GM18517 (cell line): ENCODE data around the gene LRRC7.

Experiments used
- ATAC-seq: cut with Tn5 transposase; IDR thresholded peaks from one replicate; pipeline ENCODE4 v1.9.1; 2021; ENCODE audit warnings: mild to moderate bottlenecking, moderate library complexity; ENCODE audit not compliant: unreplicated experiment

LRRC7 gene

GRCh38 chr1:69587391-69587790 is 19.7 kb downstream of the LRRC7 start:
- ATAC-seq = no peak

DNA sequence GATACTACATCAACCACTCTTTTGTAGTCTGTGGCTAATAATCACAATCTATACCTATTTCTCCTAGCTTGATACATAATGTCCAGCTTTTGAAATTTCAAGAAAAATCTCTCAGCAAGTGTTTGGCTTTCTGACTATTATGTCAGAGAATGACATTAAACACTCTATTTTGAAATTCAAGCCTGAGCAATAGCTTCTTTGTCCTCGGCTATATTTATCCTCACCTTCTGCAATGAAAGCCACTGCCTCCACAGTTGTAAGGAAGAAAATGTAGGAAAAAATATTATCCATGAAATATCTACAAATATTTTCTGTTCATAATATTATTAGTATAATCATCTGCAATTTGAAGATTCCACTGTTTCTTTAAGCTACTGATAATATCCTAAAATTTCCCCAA is 22.1 kb downstream of the LRRC7 start:
- ATAC-seq = no peak

DNA sequence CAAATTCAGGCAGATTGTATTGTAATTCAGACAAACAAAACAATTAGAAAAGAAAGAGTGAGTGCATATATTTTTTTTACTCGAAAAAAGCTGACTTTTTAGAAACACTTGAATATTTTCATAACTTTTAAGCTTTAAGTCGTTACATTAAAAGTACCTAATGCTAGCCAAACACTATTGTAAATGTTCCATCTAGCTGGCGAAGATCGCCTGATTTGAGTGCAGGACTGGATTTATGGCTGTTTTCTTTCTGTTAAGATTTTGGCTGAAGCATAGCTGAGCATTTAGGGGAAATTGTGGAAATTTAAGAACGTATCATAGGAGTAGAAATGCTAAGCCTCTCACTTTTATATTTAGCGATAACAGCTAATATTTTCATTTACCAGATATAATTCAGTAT is 24.6 kb downstream of the LRRC7 start:
- no peak for ATAC-seq

DNA sequence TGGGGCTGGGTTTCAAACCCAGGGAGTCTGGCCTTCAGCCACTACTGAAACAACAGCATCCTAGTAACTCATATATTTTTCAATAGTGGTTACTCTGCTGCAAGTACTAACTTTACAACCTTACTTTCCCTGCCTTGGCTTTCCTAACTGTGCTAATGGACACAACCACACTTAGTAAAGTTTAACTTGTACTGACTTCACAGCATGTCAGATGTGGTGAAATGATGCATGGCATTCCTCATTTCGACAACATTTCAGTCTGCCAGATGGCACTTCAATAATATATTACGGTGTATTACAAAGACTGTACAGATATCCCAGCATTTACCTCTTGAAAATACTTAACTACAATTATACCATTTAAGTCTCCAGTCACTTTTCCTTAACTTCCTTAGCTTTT is 27.8 kb downstream of the LRRC7 start:
- no peak for ATAC-seq

DNA sequence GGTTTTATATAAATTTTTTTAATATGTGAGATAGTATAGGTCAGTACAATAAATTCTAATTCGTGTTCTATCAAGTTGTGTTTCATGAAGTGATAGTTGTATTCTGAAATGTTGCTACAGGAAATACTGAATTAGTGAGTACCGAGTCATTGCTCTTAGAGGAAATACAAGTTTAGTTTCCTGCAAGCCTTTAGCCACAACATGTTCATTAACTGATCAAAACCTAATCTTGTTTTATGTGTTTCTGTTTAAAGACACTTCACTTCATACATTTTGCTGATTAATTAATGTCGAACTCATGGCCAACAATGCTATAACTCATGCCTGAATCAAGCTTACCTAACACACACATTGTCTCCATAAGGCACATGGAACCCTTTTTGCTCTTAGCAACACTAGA is 43.6 kb downstream of the LRRC7 start:
- ATAC-seq = no peak

DNA sequence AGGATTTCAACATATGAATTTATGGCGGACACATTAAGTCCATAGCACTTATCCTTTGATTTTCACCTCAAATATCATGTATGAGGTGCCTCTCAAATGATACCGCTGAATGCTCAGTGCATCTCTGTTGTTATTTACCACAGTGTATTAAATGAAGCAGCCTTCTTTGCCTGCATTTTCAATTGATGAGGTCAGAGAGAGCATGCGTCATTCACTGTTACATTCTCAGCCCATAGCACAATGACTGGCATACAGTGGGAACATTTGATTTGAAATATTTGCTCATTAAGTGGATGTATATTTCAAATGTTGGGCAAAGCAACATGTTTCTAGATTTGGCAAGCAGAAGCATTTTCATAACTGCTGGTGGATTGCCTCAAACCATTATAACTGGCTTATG is 45.7 kb downstream of the LRRC7 start:
- no peak for ATAC-seq

DNA sequence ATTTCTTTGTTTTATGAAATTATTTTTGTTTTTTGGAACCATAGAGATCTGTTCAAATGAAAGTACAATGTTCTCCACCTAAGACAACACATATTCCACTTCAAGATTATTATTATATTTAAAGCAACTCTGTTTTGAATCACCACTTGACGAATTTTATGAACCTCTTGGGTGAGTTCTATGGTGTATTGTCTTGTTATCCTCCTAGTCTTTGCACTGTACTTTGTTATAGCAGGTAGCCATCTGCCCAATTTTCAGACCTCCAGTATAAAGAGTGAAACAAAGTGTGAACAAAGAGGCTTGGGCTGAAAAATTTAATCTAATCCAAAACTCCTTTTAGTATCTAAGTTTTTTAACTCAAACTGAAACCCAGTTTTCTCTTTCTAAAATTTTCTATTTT is 71.0 kb downstream of the LRRC7 start:
- no peak for ATAC-seq

- ATAC-seq = no peak
Measured at GRCh38 chr1:69639159-69639558, 71.4 kb downstream of the LRRC7 start.

DNA sequence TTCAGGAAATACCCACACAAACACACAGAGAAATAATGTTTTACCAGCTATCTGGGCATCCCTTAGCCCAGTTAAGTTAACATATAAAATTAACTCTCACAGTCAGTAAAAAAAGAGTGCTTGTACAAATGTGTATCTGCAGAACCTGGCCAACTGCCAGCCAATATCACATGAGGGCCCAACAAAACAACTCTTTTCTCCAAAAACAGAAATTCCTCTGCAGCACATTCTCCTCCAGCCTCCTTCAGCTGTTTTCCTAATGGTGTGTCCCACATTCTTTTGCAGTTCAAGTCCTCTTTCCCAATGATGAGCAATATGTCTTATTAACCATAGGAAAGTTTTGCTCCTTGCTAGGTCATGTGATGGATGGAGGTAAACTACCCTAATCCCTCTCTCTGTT is 75.5 kb downstream of the LRRC7 start:
- ATAC-seq = no peak

GRCh38 chr1:69645477-69645876 is 77.8 kb downstream of the LRRC7 start:
- no peak for ATAC-seq

DNA sequence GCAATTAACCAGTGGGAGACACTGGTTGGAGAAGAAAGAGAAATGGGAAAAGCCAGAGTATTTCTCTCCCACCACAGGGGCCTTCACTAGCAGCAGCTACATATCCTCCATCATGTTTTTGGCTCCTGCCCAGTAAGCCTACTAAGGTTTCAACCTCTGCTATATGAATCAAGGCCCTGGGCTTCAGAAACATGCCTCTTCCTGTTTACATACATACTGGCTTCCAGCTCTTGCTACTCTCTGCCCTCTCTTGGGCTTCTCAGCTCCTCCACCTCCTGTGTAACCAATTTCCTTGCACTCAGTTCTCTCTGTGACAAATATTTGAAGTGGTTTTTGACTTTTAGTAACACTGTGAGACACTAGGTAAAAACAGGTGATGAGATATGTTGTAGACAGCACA is 80.8 kb downstream of the LRRC7 start:
- no peak for ATAC-seq

- no peak for ATAC-seq
Measured at GRCh38 chr1:69649383-69649990, 81.8 kb downstream of the LRRC7 start.

DNA sequence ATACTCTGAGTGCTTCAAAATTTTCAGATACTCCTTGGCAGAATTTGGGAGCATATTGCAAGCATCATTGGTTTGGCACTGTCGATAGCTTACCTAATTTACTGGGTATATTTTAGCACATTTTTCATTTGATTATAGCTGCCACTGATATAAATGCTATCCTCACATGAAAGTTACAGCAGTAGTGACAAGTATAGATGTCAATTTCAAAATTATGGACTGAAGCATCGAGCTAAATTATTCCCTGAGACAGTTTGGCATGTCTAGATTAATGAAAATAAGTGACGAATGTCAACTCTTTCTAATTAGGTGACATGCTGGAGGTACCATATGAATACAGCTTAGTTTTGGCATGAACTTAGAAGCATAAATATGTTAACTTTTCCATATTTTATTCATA is 83.1 kb downstream of the LRRC7 start:
- ATAC-seq = no peak

DNA sequence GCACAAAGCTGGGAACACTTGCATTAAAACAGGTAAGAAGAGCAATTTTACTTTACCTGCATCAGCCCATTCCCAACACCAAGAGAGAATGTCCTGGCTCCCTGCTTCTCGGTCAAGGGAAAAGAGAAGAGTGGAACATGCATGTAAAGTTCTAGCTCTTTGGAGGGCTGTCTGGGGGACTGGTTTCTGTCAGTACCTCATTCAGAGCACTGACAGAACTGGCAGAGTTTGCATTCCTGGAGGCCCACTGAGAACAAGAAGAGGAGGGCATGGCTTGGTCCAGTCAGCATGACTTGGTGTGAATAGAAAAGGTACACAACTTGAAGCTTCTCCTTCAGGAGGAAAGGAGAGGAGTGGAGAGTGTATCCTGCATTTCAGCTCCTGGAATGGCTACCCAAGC is 83.9 kb downstream of the LRRC7 start:
- ATAC-seq = no peak

DNA sequence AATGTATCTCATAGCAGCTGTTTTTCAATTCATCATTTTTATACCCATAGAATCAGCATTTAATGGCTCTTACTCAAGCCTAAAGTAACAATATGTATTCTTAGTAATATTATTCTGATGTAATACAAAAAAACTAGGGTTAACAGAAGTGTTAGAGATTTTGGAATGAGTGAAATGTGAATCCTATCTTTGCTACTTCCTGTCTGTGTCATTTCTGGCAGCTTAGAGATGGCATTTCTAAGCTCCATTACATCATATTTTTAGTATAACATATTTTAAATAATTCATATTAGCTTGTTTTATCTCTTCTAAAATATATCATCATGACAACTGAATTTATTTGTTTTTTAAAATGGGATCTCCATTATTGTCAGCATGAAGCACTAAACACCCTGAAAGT is 90.2 kb downstream of the LRRC7 start:
- ATAC-seq = no peak

DNA sequence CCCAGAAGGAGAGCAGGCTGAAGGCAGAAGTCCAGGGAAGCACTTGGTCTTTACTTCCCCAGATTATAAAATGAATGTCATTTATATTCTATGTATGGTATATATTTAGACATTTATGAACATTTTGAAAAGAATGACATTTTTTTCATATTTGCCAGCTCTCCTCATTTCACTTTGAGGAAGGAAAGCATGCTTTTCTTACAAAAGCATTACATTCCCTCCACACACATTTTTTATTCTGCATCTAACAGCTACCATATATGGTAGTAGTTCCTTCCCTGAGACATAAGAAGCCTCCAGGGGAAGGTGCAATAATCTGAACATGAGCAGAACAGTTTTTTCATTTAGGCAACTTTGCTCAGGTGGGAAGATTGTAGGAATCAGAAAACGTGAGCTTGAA is 94.0 kb downstream of the LRRC7 start:
- no peak for ATAC-seq

DNA sequence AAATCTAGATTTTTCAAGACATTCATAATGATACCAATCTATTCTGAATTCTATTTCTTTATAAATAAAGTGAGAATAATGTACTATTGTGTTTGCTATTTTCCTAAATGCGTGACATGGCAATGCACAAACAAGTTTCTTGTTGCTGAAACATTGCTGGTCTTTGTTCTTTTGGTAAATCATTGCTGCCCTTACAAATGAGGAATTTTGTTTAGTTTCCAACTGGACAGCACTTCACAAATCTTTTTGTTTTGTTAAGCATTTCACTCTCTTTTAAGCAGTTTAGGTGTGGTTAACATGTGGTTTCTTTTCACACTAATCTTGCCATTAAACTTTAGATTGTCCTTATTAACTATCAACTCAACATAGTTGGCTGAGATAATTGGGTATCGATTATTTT is 94.6 kb downstream of the LRRC7 start:
- ATAC-seq = no peak

DNA sequence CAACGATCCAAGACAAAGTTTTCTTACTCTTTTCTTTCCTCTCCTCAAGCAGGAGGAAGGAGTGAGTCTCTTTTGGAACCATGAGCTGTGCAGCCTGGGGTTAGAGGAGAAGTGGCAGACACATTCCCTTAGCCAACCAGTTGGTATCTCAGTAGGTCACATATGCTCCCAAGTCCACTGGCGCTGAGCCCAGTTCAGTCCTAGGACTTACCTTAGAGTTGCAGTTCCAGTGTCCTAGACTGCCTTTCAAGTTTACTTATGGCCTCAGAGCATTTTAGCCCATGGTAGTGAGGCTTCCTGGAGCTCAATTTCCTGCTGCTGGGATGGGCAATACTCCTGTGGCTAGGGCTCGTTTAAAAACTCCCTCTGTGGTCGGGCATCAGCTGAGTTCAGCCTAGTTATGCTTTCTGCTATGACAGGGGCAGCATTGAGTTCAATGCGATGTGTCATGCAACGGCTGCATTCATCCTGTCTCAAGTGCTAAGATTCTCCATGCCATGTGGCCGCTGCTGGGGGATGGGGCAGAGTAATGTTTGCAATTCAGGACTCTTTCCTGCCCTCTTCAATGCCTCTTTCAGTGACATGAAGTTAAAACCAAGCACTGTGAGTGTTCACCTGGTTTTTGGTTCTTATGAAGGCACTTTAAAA is 103.8 kb downstream of the LRRC7 start:
- ATAC-seq = no peak

GRCh38 chr1:69673321-69673720 is 105.6 kb downstream of the LRRC7 start:
- ATAC-seq = no peak

GRCh38 chr1:69679965-69680364 is 112.2 kb downstream of the LRRC7 start:
- no peak for ATAC-seq

DNA sequence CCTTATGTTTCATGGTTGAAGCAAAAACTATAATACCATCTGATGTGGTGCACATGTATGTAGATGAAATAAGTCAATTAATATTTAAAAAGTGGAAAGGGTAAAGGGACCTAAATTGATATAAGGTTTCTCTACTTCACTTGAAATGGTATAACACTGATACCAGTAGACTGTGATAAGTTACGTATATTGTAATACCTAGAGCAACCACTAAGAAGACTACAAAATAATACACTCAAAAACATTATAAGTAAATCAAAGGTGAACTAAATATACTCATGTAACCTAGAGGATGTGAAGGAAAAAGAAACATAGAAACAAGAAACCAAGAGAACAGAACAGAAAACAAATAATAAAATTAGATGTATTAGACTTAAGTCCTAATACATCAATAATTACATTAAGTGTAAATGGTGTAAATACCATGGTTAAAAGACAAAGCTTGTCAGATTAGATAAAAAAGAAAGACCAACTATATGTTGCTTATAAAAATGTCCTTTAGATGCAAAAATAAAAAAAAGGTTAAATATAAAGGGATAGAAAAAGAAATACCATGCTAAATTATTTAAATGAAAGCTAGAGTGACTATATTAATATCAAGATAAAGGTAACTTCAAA is 118.8 kb downstream of the LRRC7 start:
- no peak for ATAC-seq

GRCh38 chr1:69688193-69688592 is 120.5 kb downstream of the LRRC7 start:
- ATAC-seq = no peak

DNA sequence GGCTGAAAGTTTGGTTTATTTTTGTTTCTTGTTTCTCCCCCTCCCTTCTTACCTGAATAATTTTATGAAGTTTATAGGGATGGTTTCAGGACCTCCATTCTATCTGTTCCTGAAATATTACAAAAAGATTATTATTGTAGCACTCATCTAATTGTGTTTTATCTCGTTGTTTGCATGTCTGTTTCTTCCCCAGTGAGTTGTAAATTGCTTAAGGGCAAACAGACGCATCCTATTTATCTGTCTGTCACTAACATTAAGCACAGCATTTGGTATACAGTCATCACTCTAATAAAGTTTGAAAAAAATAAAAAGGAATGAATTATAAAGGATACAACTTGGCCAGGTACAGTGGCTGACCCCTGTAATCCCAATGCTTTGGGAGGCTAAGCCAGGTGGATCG is 123.5 kb downstream of the LRRC7 start:
- ATAC-seq = no peak
